HepG2 (cell line): ENCODE measurements around the gene NOP9. TPM values are rescaled to one million over a fixed set of nuclear protein-coding genes. Genes with fewer than 3 reads are reported as not detected.

Source experiments
- BHLHE40 ChIP-seq: IDR thresholded peaks from 2 replicates; pipeline ENCODE4 v1.6.1; 2011; ENCODE audit warnings: low read length, improper control_type of control experiment
- ETV5 ChIP-seq: IDR thresholded peaks from 2 replicates; pipeline ENCODE4 v1.6.1; 2018; ENCODE audit warnings: missing biosample characterization, missing genetic modification reagents, inconsistent platforms, borderline replicate concordance
- GZF1 ChIP-seq: sonication (generic); formaldehyde crosslinking; IDR thresholded peaks from 2 replicates; pipeline ENCODE4 v1.5.1; 2020; ENCODE audit warnings: mild to moderate bottlenecking, missing genetic modification reagents
- KLF15 ChIP-seq: sonication (generic); formaldehyde crosslinking; IDR thresholded peaks from 2 replicates; pipeline ENCODE4 v1.8.1; 2023; ENCODE audit warnings: borderline replicate concordance, mild to moderate bottlenecking, inconsistent platforms, missing genetic modification reagents, mixed read lengths
- MED8 ChIP-seq: sonication (generic); formaldehyde crosslinking; IDR thresholded peaks from 2 replicates; pipeline ENCODE4 v1.8.1; 2023; ENCODE audit warnings: mild to moderate bottlenecking, missing genetic modification reagents; ENCODE audit not compliant: insufficient replicate concordance
- NCOA1 ChIP-seq: sonication (generic); formaldehyde crosslinking; IDR thresholded peaks from 2 replicates; pipeline ENCODE4 v1.9.0; 2021; ENCODE audit warnings: missing genetic modification reagents
- TAF15 ChIP-seq: fragments of 200-400 bp; formaldehyde crosslinking; IDR thresholded peaks from one replicate; pipeline ENCODE4 v1.6.1; 2018; ENCODE audit warnings: mild to moderate bottlenecking, low read depth, low read length; ENCODE audit not compliant: poor library complexity, severe bottlenecking
- TBP ChIP-seq: sonication (generic); formaldehyde crosslinking; IDR thresholded peaks from 2 replicates; pipeline ENCODE4 v1.5.0; 2020; ENCODE audit warnings: missing genetic modification reagents
- ZBTB3 ChIP-seq: sonication (generic); formaldehyde crosslinking; IDR thresholded peaks from 2 replicates; pipeline ENCODE4 v1.4.0; 2020; ENCODE audit warnings: low read depth, mild to moderate bottlenecking, moderate library complexity, missing genetic modification reagents, borderline replicate concordance
- ZNF20 ChIP-seq: sonication (generic); formaldehyde crosslinking; IDR thresholded peaks from 2 replicates; pipeline ENCODE4 v1.4.0; 2020; ENCODE audit warnings: mild to moderate bottlenecking, moderate library complexity, missing genetic modification reagents
- ZNF256 ChIP-seq: sonication (generic); formaldehyde crosslinking; conservative IDR thresholded peaks from 2 replicates; pipeline ENCODE4 v1.4.0; 2020; ENCODE audit warnings: missing genetic modification reagents
- ZNF556 ChIP-seq: sonication (generic); formaldehyde crosslinking; IDR thresholded peaks from 2 replicates; pipeline ENCODE4 v1.4.0; 2020; ENCODE audit warnings: mild to moderate bottlenecking, missing genetic modification reagents, borderline replicate concordance
- ZNF557 ChIP-seq: sonication (generic); formaldehyde crosslinking; IDR thresholded peaks from 2 replicates; pipeline ENCODE4 v1.4.0; 2020; ENCODE audit warnings: missing genetic modification reagents
- ZNF737 ChIP-seq: sonication (generic); formaldehyde crosslinking; IDR thresholded peaks from 2 replicates; pipeline ENCODE4 v1.5.0; 2020; ENCODE audit warnings: missing genetic modification reagents, mild to moderate bottlenecking, borderline replicate concordance
- ZNF775 ChIP-seq: sonication (generic); formaldehyde crosslinking; IDR thresholded peaks from 2 replicates; pipeline ENCODE4 v1.4.0; 2020; ENCODE audit warnings: missing genetic modification reagents, mild to moderate bottlenecking, moderate library complexity, borderline replicate concordance
- polyA plus RNA-seq, 8 experiments: library from polyadenylated mRNA; depleted of rRNA in 3 of 8; stranded (reverse) in 7 of 8; unstranded in 1 of 8; fragments of >200 nt; fragmentation: Illumina TruSeq in 4 of 8; extraction: Trizol in 4 of 8; gene quantifications; 2 replicates each; pipeline versions ENCODE4 v1.2.1 to v1.2.3, GENCODE V29; 2011 to 2016; ENCODE audit warnings: low read depth in 4 of 8, missing spikeins in 1 of 8, mixed read lengths in 1 of 8; ENCODE audit not compliant: insufficient read depth in 1 of 8
- total RNA-seq, 5 experiments: library from RNA; depleted of rRNA; stranded (reverse); fragments of >200 nt; fragmentation: Illumina TruSeq; extraction: Trizol; gene quantifications; 2 replicates each; pipeline ENCODE4 v1.2.3, GENCODE V29; 2016; ENCODE audit warnings: low read depth in 1 of 5
- TF ChIP-seq, protein P1 (sequence below): sonication (generic); formaldehyde crosslinking; IDR thresholded peaks from 2 replicates; pipeline ENCODE4 v1.8.0; 2022; ENCODE audit warnings: mild to moderate bottlenecking, missing genetic modification reagents, borderline replicate concordance
- TF ChIP-seq, protein P2 (sequence below): IDR thresholded peaks from 2 replicates; pipeline ENCODE4 v1.6.1; 2016; ENCODE audit warnings: control low read depth
- TF ChIP-seq, protein P3 (sequence below): sonication (generic); formaldehyde crosslinking; IDR thresholded peaks from 2 replicates; pipeline ENCODE4 v1.9.0; 2021; ENCODE audit warnings: mild to moderate bottlenecking, missing genetic modification reagents
- TF ChIP-seq, protein P4 (sequence below): sonication (generic); formaldehyde crosslinking; IDR thresholded peaks from 2 replicates; pipeline ENCODE4 v1.9.0; 2021; ENCODE audit warnings: missing genetic modification reagents, borderline replicate concordance

NOP9 gene
- total and polyA plus RNA-seq, 2 of the 13 experiments (the other 11 are each of a cell fraction or from before 2014, with no cell fraction given), result 24.5 to 61.6 TPM

DNA sequence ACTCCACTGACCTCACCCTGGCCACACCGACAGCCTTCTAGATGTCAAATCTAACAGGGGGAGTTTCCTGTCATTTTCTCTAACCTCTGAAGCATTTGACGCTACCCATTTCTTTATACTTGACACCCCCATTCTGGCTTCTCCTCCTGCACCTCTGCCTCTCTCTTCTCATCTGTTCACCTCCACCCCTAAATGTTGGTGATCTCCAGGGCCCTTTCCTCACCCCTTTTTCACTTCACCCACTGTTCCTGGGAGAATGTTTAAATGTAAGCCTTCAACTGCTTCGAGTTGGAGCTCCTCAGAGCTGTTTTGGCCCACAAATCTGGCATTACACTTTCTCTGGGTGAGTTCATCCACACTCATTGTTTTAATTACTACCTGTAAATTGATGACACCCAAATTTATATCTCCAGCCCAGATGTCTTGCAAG lies 27.8 kb upstream of the NOP9 start (continued):
- TF ChIP-seq GZF1 (peak; percentile 28; the same call in 1 of the 2 replicates), ZNF256 (no peak; the same call in 1 of the 2 replicates), TBP (CRISPR knock-in tag) (no peak), ZNF737 (CRISPR knock-in tag) (no peak), ZNF557 (0 out of 2 replicates have a peak, but pooled peaks have one; percentile 13), TAF15 (no peak), ZNF775 (no peak), BHLHE40 (no peak), ZBTB3 (CRISPR knock-in tag) (no peak; the same call in 1 of the 2 replicates), KLF15 (peak; percentile 54; the same call in 1 of the 2 replicates), NCOA1 (CRISPR knock-in tag) (no peak), ETV5 (no peak), ZNF20 (CRISPR knock-in tag) (peak; percentile 89), MED8 (no peak), ZNF556 (CRISPR knock-in tag) (no peak)
- TF ChIP-seq, protein P1, sequence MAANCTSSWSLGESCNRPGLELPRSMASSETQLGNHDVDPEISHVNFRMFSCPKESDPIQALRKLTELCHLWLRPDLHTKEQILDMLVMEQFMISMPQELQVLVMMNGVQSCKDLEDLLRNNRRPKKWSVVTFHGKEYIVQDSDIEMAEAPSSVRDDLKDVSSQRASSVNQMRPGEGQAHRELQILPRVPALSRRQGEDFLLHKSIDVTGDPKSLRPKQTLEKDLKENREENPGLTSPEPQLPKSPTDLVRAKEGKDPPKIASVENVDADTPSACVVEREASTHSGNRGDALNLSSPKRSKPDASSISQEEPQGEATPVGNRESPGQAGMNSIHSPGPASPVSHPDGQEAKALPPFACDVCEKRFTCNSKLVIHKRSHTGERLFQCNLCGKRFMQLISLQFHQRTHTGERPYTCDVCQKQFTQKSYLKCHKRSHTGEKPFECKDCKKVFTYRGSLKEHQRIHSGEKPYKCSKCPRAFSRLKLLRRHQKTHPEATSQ (CRISPR knock-in tag), result no peak
- TF ChIP-seq, protein P2, sequence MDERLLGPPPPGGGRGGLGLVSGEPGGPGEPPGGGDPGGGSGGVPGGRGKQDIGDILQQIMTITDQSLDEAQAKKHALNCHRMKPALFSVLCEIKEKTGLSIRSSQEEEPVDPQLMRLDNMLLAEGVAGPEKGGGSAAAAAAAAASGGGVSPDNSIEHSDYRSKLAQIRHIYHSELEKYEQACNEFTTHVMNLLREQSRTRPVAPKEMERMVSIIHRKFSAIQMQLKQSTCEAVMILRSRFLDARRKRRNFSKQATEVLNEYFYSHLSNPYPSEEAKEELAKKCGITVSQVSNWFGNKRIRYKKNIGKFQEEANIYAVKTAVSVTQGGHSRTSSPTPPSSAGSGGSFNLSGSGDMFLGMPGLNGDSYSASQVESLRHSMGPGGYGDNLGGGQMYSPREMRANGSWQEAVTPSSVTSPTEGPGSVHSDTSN (CRISPR knock-in tag), result no peak
- TF ChIP-seq, protein P3, sequence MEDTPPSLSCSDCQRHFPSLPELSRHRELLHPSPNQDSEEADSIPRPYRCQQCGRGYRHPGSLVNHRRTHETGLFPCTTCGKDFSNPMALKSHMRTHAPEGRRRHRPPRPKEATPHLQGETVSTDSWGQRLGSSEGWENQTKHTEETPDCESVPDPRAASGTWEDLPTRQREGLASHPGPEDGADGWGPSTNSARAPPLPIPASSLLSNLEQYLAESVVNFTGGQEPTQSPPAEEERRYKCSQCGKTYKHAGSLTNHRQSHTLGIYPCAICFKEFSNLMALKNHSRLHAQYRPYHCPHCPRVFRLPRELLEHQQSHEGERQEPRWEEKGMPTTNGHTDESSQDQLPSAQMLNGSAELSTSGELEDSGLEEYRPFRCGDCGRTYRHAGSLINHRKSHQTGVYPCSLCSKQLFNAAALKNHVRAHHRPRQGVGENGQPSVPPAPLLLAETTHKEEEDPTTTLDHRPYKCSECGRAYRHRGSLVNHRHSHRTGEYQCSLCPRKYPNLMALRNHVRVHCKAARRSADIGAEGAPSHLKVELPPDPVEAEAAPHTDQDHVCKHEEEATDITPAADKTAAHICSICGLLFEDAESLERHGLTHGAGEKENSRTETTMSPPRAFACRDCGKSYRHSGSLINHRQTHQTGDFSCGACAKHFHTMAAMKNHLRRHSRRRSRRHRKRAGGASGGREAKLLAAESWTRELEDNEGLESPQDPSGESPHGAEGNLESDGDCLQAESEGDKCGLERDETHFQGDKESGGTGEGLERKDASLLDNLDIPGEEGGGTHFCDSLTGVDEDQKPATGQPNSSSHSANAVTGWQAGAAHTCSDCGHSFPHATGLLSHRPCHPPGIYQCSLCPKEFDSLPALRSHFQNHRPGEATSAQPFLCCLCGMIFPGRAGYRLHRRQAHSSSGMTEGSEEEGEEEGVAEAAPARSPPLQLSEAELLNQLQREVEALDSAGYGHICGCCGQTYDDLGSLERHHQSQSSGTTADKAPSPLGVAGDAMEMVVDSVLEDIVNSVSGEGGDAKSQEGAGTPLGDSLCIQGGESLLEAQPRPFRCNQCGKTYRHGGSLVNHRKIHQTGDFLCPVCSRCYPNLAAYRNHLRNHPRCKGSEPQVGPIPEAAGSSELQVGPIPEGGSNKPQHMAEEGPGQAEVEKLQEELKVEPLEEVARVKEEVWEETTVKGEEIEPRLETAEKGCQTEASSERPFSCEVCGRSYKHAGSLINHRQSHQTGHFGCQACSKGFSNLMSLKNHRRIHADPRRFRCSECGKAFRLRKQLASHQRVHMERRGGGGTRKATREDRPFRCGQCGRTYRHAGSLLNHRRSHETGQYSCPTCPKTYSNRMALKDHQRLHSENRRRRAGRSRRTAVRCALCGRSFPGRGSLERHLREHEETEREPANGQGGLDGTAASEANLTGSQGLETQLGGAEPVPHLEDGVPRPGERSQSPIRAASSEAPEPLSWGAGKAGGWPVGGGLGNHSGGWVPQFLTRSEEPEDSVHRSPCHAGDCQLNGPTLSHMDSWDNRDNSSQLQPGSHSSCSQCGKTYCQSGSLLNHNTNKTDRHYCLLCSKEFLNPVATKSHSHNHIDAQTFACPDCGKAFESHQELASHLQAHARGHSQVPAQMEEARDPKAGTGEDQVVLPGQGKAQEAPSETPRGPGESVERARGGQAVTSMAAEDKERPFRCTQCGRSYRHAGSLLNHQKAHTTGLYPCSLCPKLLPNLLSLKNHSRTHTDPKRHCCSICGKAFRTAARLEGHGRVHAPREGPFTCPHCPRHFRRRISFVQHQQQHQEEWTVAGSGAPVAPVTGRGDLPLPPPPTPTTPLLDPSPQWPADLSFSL (CRISPR knock-in tag), result no peak
- TF ChIP-seq, protein P4, sequence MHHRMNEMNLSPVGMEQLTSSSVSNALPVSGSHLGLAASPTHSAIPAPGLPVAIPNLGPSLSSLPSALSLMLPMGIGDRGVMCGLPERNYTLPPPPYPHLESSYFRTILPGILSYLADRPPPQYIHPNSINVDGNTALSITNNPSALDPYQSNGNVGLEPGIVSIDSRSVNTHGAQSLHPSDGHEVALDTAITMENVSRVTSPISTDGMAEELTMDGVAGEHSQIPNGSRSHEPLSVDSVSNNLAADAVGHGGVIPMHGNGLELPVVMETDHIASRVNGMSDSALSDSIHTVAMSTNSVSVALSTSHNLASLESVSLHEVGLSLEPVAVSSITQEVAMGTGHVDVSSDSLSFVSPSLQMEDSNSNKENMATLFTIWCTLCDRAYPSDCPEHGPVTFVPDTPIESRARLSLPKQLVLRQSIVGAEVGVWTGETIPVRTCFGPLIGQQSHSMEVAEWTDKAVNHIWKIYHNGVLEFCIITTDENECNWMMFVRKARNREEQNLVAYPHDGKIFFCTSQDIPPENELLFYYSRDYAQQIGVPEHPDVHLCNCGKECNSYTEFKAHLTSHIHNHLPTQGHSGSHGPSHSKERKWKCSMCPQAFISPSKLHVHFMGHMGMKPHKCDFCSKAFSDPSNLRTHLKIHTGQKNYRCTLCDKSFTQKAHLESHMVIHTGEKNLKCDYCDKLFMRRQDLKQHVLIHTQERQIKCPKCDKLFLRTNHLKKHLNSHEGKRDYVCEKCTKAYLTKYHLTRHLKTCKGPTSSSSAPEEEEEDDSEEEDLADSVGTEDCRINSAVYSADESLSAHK (CRISPR knock-in tag), result no peak
